Activated CD4-positive, alpha-beta T cell treated with anti-CD3 and anti-CD28 coated beads, Interleukin-2, Interleukin-4, amounts not matched to agents 100 ng/mL and 50 ng/mL, durations not matched to agents 16 hours and 8 hours (primary cell): ENCODE results near the gene BBS9.
"Not testable (repeated sequence)": the region's sequence is repeated elsewhere in the genome, so short reads cannot be mapped to it uniquely, and the experiment has no call there.

ENCODE experiments used
- DNase-seq: peaks from one replicate; pipeline ENCODE4 v3.0.0-alpha.2; 2020; ENCODE audit warnings: low spot score

The BBS9 gene

DNA sequence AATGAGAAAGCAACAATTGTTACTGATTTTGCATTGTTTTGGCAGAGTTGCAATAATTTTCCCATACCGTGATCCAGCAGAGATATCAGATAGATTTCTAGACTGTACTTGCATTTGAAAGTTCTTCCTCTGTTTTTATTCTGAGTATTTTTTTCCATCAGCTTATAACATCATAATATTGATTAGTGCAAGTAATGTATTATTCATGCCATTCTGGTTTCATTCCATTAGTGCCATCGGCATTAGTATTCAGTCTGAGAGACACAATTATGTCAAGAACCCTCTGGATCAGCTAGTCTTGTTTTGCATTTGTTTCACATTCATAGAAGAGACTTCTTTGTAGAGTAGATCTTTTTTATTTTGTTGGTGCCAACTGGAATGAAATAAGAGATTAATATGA is 304.0 kb downstream of the BBS9 start:
- no peak for DNase-seq

DNA sequence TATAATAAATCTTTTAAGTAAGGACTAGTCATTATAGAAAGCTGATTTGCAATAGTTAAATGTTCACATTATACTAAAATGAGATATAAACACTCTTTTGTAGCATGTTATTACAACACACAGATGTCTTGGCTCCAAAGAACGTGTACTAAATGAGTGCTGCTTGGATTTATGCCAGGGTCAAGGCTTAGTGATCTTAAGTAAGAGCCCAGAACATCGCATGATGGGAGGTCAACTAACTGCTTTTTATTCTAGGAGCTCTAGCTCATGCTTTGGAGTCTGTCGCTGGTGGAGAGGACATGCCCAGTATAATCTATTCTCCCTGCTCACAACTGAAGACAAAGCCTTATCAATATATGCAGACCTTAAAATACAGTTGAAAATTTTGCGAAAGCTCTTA is 315.1 kb downstream of the BBS9 start:
- no peak for DNase-seq

DNA sequence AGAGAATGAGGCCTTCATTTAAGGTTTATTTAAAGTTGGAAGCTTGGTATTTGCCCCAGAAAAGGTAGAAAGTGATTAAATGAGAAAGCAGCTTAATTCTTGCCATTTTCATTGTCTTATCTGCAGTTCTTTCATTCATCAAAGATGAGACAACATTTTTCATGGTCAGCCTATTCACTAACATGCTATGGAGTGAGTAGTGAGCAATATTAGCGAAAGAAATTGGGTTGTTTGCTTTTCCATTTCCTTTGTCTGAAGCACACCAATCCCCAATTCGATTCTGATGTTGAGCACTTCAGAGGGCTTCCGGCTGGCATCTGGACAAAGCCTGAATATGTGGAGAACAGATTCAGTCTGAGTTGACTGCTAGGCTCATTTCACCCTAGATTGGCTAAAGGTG is 317.2 kb downstream of the BBS9 start:
- DNase-seq: no peak

DNA sequence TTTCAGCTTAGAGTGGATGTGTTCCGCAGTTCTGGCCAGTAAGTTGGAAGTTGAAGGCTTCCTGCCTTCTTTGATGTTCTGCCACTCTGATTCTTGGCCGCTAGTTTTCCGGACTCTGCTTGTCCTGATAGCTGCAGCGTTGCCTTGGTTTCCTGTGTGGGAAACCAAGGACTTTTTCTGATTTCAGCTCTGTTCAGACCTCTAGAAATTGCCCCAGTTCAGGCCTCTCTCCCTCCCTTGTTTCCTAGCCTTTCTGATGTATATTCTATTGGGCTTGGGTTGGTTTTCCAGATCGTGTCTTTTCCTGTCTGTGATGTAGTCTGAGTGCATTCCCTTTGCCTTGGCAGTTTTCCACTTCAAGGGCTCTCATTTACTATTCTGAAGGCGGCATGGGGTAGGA is 318.7 kb downstream of the BBS9 start:
- no peak for DNase-seq

DNA sequence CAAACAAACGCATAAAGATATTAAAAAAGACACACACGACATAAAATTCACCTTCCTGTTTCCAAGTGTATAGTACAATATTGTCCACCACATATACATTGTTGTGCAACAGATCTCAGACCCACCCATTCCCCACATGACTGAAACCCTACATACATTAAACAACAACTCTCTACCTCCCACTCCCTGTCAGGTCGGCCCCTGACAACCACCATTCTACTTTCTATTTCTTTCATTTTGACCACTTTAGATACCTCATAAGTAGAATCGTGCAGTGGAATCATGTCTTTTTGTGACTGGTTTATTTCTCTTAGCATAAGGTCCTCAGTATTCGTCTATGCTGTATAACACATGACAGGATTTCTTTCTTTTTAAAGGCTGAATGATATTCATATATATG is 320.5 kb downstream of the BBS9 start:
- DNase-seq: no peak

DNA sequence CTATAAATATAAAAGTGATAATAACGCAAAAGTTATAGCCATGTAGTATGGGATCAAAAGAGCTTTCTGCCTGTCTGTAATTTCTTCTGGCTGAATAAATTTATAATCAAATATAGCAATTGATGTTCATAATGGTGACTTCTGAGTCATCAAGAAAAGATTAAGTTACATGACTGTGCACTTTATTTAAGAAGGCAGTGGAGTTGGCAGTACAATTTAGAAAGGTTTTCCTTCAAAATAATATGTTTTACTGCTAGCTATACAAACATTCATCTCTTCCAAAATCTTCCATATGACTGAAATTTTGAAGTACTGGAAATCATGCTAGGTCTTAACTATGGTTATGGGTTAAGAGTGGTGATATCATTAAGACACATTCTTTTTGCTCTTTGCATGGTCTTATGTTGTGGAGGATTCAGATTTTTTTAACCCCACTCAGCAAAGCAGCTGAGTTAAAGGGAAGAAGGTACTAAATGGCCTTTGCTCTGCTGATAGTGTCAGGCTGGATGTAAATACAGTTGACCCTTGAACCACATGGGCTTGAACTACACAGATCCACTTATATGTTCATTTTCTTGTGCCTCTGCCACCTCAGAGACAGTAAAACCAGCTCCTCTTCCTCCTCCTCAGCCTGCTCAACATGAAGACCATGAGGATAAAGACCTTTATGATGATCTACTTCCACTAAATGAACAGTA is 323.6 kb downstream of the BBS9 start:
- DNase-seq: no peak

DNA sequence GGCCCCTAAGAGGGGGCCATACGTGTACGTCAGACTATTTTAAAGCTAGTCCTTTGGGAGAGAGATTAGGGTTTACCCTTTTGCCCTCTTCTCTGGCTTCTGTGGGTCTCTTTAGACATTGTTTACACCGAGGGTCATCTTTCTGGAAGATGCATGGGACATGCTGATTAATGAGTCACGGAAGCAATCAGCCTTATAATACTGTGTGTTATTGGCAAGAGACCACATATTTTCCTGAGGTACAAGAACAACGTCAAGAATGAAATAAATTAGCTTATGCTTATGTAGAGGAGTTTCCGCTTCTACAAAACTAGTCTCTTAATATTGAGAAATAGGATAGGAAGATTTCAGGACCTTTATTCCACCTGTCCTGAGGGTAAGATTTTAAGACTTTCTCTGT is 327.7 kb downstream of the BBS9 start:
- DNase-seq: no peak

DNA sequence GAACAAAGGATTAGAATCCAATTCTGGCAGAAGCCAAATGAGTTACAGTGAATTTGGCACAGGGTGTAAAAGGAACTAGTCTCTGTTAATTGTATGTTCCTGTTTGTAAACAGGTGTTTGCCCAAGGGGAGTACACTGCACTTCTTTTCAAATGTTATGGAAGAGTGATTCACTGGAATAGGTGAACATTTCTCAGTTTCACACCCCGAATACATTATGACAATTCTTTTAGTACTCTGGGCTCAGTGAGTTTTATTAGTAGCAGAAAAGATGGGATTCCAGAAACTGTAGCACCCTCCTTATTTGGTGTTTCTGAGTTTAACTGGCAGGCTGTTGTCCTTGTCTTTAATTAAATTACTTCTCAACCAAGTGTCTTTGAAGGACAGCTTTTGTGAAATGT is 329.2 kb downstream of the BBS9 start:
- DNase-seq: no peak

DNA sequence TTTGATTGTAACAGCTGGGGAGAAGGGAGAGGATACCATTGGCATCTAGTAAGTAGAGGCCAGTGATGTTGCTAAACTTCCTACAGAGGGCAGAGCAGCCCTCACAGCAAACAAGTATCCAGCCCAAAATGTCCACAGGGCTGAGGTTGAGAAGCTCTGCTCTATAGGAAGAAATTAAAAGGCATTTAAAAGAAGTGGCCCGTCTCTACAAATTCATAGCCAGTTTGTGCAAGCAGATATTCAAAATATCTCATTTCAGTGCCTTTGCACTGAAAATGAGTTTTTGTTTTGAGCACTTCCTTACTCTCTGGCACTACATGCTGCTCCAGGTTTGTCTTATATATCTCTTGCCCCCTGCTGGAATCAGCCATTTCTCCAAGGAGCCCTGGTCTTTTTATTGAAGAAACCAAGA is 330.0 kb downstream of the BBS9 start:
- DNase-seq: no peak

DNA sequence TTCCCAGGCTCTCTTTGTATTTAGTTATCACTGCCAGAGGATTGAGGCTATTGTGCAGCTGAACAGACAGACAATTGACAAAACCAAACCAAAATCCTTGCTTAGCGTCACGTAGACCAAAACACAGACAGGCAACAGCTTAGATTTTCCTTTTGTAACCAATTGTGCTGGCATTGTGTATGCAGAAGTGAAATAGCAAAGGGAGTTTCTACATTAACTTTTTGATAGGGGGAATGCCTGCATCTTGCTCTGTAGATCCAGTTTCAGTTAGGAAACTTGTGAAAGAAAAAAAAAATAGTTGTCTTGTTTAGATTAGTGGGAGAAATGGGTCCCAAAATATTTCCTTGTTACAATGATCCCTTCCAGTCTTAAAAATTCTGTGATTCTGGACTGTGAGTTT is 333.8 kb downstream of the BBS9 start:
- no peak for DNase-seq

DNA sequence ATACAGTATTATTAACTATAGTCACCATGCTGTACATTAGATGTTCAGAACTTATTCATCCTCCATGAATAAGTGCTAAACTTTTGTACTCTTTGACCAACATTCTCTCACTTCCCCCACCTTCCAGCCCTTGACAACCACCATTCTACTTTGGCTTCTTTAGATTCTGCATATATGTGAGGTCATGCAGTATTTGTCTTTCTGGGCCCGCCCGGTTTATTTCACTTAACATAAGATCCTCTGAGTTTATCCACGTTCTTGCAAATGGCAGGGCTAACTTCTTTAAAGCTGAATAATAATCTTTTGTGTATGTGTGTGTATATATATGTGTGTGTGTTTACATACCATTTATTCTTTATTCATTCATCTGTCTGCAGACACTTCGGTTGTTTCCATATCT is 336.8 kb downstream of the BBS9 start:
- no peak for DNase-seq

DNA sequence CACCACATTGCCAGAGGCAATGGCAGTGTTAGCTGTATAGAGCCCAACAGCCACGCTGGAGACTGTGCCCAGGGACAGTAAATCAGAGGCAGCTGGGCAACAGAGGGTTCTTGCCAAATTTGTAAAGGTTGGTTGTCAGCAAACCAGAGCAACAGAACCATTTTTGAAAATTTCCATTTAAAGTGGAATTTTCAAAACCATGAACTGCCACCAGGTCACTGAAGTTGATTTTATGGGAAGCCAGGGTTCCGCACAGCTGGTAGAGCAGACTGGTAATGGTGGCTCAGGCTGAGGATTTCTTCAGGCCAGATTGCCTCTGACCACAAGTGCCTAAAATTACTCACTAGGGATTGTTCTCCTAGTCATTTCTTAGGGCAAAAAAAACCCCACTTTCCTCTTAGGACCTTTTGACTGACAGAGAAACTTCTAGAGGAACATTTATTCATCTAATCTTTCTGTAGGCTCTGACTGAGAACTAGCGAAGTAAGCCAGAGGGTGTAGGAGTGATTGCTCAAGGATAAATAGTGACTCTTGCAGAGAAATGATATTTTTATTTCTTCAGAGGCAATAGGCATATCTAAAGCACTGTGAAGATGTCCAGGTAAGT is 342.4 kb downstream of the BBS9 start:
- no peak for DNase-seq

DNA sequence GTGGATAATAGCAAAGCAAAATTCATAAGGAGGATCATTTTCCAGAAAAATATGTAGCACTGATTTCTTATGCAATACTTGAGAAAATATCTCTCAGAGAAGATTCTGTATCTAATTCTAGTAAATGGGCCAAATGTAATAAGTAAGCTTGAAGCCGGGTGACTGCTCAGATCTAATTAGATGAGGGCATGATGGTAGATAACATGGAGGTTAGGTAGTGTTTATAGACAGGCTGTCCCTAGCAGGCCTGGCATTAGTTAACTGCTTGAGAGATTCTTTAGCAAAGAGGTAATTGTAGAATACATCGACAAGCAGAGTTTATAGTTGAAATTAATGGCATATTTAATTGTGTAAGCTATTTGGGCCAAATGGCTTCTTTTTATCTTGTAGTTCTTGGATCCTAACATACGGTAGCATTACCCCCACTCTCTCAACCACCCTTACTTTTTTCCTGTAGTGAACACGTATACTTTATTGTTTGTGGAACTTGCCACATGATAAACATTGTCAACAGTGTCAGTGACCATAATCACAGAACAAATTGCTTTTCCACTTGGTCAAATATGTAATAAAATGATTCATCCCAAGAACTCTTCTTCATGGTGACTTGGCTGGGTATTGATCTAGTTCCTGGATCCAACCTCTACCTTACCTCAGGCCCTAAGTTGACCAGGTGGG is 343.1 kb downstream of the BBS9 start:
- no peak for DNase-seq

DNA sequence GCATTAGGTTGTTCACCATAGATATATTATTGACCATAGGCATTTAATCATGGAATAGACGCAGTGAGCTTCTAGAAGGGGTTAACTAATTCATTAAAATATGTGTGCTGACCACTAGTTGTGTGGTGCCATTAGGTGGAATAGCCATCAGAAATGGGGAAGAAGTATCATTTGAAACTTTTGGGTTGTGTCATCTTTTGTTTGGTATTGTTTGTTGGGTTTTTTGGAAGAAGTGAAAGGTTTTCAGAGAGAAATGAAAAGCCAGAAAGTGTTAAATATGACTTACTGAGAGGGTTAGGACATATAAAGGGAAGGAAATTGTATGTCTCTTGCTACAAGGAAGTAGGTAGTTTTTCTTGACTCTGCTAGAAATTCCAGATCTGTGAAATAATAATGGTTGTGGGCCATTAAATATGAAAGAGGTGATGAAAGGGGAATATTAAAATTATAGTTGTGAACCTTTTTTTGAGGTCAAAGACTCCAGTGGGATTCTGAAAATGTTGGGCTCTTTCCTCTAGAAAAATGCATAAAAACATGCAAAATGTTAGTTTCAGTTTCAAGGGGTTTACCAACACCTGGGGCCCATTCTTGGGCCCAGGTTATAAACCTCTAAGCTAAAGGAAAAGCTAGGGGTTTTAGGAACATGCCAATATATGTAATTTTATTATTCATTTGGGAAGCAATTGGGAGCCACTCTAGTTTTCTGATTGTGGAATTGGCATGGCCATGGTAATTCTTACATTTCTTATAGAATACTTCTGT is 348.5 kb downstream of the BBS9 start:
- no peak for DNase-seq

DNA sequence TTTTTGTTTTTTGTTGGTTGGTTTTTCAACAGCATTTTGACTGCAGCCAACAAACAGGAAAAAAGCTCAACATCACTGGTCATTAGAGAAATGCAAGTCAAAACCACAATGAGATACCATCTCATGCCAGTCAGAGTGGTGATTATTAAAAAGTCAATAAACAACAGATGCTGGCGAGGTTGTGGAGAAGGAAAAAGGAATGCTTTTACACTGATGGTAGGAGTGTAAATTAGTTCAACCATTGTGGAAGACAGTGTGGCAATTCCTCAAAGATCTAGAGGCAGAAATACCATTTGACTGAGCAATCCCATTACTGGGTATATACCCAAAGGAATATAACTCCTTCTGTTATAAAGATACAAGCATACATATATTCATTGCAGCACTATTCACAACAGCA is 355.1 kb downstream of the BBS9 start:
- DNase-seq: not testable (repeated sequence)

DNA sequence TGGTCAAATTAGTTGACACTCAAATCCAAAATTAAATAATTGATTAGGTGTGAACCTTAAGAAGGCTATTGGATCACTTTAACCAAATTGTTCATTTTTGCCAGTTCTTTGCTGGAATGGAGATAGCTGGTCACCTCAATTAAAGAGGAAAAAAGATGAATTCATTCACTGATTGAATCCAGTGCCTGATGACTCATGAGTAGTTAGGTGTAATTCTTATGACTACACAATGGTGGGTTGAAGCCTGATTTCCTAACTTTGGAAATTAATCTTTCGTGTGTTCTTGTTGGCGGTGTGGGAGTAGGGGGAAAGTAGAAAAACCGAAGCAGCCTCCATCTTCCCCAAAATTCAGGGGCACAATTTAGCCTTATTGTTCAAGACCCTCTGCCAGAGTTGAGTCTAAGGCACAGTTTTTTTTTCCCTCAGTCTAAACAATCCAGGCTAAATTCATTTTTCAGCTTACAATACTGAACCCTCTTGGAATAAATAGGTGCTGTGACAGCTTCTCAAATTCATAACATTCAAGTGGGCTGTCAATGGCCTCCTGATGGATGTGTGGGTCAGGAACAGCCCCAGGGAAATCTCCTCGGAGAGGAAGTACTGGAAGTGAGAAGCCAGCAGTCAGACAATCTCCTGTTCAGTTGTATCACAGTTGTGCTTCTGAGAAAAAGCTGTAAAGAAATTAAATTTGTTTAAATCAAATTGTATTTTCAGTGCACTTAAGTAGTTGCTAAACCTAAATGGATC is 356.6 kb downstream of the BBS9 start:
- no peak for DNase-seq

DNA sequence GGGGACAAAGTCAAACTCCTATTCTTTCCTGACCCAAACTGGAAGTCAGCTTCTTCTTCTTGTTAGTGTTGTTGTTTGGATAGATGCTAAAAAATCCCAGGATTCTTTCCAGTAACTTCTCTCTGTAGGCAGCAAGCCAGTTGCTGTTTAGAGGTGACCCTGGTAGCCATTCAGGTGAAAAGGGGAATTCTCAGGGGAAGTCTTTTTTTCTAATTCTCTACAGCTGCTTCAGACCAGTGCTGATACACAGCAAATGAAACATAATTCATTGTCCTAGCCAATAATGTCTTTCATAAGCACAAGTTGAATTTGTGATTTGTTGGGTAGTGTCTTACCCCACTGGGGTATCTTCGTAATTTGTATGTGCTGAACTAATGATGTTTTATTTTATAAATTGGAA is 357.3 kb downstream of the BBS9 start:
- no peak for DNase-seq

DNA sequence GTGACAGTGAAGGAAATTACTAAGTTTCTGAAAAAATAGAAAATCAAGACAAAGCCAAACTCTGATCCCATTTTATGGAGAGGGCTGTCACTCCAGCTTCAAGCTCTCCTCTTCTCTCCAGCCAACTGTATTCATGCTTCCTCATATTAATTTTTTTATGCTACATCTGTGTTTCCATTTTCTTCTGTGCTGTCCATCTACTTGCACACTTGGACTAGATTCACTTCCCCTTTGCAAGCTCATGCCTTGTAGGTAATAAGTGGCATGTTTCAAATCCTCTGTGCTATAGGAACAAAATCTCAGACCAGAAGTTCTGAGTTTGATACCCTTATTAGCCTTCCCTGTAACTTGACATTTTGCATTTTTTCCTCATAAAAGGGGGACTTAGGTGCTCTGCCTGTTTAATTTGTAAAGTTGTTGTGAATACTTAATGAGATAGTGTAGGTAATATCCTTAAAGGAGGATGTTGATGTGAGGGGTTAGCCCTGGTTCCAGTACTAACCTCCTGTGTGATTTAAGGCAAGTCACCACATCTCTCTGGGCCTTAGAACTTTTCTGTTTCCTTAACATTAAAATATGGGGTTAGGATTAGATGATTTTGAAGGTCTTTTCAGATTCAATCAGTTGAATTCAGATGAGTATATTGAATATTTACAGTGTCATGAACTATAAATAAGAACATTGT is 358.8 kb downstream of the BBS9 start:
- DNase-seq: no peak

DNA sequence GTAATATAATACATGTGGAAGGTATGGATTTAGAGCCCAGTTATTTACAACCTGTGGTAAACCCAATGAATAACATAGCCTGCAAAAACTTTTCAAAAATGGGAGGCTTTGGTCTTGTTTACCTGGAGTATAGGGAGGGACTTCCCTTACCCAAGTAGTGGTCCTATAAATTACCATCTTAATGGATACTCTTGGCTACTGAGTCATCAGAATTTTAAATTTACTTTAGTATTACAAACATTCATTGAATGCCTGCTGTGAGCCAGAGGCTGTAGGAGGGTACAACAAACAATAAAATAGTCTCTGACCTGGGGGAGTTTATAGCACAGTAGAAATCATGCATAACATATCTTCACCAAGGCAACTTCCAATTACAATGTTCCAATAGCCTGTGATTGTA is 365.1 kb downstream of the BBS9 start:
- no peak for DNase-seq

DNA sequence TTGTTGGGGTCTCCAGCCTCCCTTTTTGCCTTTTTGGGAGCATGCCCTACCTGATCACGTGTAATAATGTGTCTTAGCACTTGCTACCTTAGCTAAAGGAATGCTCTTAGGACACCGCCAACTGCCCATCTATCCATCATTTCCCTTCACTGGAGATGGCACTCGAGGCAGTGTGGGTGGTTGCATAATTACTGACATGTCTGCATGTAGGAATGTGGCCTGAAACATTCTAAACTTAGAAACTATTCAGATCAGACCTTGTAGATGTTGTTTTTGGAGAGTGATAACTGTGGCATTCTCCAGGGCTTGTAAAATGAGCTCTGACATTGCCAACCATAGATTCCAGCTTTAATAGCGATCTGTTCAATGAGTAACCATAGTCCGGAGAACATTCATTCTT is 365.8 kb downstream of the BBS9 start:
- no peak for DNase-seq

DNA sequence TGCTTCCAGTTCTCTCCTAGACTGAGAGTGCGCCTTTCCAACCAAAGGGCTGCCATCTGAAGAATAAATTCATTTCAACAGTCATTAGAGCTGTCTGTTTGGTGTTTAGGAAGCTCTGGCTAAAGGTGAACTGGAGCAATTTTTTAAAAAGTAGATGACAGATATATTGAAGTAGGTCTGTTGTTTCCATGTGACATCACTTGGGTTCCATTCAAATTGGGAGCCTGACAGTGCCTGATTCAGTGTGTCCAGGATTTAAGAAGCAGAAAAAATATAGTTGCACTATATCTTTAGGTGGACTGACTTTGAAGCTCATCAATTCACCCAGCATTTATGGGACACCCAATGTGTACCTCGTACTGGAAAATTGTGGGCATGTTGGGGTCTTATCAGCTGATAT is 367.7 kb downstream of the BBS9 start:
- no peak for DNase-seq
